ENCODE results near the gene C2CD4A.
"Not testable (repeated sequence)": the region's sequence is repeated elsewhere in the genome, so short reads cannot be mapped to it uniquely, and the experiment has no call there.

The C2CD4A gene, protein sequence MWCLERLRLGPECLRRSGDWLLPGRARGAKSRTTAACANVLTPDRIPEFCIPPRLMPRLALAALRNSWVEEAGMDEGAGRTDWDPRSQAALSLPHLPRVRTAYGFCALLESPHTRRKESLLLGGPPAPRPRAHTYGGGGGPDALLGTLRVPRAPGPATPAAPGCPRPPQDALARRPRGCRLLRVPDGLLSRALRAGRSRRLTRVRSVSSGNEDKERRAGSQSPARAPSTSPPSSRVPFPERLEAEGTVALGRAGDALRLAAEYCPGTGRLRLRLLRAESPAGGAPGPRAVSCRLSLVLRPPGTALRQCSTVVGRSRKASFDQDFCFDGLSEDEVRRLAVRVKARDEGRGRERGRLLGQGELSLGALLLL

DNA sequence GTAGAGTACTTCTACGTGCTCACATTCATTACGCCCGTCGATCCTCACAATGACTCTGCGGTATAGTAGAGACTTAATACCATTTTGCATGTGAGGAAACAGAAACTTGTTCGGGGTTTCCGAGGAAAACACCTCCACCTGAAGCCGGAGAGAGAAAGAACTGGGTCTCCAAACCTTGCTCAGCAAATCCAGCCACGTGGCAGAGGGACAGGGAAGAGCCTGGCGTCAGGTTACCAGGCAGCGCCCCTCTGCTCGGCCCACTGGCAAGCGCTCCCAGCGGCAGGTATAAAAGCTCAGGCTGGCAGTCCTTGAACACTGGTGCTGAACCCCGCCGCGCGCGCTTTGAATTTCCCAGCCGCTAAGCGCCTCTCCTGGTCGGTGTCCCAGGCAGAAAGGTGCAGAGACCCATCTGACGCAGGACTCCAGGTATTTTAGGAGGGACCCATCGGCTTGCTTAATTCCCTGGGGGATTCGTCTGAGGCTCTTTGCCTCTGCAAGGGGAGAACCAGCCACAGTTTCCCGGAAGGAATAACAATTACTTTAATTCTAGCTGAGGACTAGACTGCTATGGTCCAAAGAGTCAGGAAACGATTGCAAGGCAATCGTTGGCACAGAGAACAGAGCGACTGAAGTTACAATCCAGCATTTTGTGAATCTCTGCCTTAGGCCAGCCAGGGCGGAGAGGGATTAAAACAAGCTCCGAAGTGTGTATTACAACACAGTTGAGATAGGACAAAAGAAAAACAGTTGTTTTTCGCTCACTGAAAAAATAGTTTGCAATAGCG, at the start of gene C2CD4A:
Gene C2CD4A, plus strand, starts transcription at position 315 of the 785 bp plus-strand sequence. CDS start 637 bp downstream, outside the sequence.
- ATAC-seq, result peak; percentile 73
- peak within 1 kb of the TSS; percentile 88 for H3K4me3 Mint-ChIP-seq
- DNase-seq (ENCODE audit: low spot score in 2 of 2), result peak; percentile 38 to 71
- H3K9me3 Mint-ChIP-seq, result no peaks in the 10 kb centered on the region
- H3K27ac Mint-ChIP-seq, result peak within 1 kb of the TSS; percentile 78
- H3K4me1 Mint-ChIP-seq, result peaks cover 22% of the 10 kb centered on the region
- H3K36me3 Mint-ChIP-seq, result peaks cover 18% of the 10 kb centered on the region

DNA sequence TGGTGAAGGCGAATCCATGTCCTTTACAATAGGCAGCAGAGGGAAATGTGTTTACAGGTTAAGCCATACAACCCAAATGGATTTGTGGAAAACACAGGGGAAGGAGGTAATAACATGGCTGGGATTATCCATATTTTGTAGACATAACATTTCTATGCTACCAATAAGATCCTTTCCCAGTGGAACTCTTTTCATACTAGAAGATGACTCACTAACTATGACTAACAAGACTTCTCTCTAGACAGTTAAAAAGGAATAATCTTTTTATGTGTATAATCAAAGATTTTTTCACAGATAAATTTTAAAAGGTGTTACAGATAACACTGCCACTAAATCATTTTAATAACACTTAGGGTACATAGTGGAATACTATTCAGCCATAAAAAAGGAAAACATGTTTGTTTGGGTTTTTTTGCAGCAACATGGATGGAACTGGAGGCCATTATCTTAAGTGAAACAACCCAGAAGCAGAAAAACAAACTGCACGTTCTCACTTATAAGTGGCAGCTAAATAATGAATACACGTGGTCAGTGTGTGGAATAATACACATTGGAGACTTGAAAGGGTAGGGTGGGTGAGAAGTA, 46.1 kb upstream of the C2CD4A start:
- Mint-ChIP-seq H3K4me3 (no peak overlapping the region), H3K27ac (no peak overlapping the region), H3K9me3 (peaks cover 6% of the 10 kb centered on the region), H3K36me3 (peaks cover 73% of the 10 kb centered on the region), H3K4me1 (no peaks in the 10 kb centered on the region)
- ATAC-seq (no peak), DNase-seq (ENCODE audit: low spot score in 2 of 2) (no peak)

DNA sequence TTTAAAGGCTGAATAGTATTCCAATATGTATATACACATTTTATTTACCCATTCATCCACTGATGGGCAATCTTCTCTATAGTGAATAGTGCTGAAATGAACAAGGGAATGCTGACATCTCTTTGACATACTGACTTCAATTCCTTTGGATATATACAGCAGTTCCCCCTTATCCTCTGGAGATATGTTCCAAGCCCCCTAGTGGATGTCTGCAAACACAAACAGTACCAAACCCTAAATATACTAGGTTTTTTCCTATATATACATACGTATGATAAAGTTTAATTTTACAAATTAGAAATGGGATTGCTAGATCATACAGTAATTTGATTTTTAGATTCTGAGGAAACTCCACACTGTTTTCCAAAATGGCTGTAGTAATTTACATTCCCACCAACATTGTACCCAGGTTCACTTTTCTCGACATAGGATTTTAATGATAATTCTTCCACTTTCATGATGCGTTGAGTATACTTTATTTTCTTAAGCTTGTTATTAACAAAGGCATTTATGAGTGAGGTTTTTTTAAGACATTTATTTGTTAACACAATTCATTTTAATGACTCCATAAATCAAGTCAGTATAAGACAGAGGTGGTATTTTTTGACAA, 44.7 kb upstream of the C2CD4A start:
- H3K27ac Mint-ChIP-seq, result no peak overlapping the region
- H3K4me3 Mint-ChIP-seq, result no peak overlapping the region
- no peak for DNase-seq (ENCODE audit: low spot score in 2 of 2)
- ATAC-seq, result no peak
- H3K9me3 Mint-ChIP-seq, result peaks cover 3% of the 10 kb centered on the region
- H3K4me1 Mint-ChIP-seq, result no peaks in the 10 kb centered on the region
- peaks cover 80% of the 10 kb centered on the region for H3K36me3 Mint-ChIP-seq

DNA sequence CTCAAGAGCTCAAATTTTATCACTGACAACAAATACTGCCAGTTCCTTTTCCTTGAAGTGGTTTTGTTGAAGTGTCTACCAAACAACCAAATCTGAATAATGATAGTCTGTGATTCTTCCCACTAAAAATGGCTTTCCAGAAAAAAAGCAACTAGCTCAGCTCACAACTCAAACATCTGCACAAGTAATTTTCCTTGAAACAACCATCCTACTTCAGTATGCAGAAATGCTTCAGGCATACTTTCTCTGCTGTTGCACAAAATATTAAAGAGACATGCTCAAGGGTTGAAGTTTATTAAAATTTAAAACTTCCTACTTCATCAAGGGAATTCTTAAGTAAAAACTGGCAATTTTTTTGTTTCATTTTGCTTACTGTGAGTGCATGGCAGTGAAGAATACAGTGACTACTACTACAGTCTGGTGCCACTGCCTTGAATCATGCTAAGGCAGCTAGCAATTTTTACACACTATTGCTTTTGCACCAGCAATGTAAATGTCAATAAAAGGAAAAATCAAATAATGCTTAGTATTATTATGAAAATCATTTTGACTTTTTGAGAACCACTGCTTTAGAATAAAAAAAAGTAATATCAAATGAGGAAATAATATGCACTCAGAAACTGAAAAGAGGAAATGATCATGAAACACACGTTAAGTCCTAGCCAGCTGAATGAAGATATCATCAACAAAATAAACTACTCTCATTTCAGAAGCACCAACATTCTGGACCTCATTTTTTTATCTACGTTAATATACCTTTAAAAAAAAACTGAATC, 40.1 kb upstream of the C2CD4A start:
- peaks cover 6% of the 10 kb centered on the region for H3K4me1 Mint-ChIP-seq
- H3K27ac Mint-ChIP-seq, result no peak overlapping the region
- no peak for ATAC-seq
- no peak overlapping the region for H3K4me3 Mint-ChIP-seq
- H3K36me3 Mint-ChIP-seq, result peaks cover 77% of the 10 kb centered on the region
- DNase-seq (ENCODE audit: low spot score in 2 of 2), result no peak
- no peaks in the 10 kb centered on the region for H3K9me3 Mint-ChIP-seq

DNA sequence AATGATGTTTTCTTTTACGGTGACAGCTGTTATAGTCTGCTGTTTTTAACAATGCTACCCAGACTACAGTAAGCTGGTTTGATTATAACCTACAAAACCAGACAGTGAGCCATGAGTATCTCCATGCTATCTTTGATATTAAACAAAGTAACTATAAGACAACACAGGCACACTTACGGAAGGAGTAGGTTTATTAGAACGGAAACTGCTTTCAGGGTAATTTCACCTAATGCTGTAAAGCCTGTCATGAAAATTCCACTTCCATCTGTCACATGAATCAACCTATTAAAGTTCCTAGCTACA, 39.6 kb upstream of the C2CD4A start:
- DNase-seq (ENCODE audit: low spot score in 2 of 2) (no peak), ATAC-seq (no peak)
- Mint-ChIP-seq H3K4me3 (no peak overlapping the region), H3K4me1 (peaks cover 6% of the 10 kb centered on the region), H3K36me3 (peaks cover 76% of the 10 kb centered on the region), H3K9me3 (no peaks in the 10 kb centered on the region), H3K27ac (no peak overlapping the region)

DNA sequence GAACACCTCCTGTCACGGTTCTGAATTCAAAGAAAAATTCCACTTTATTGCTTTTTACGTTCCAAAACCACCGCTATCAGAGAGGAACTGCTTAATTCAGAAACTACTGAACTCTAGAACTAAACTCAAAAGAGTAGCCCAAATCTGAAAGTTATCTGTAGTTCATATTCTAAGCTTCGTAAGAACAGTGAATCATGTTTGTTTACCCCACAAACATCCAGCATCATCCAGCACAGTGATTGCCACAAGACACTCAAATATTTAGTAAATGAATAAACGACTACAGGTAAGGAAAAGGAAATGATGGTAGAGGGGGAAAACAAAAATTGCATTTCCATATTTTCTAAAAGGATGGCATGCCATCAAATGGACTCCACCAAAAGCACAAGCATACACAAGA, 38.9 kb upstream of the C2CD4A start:
- Mint-ChIP-seq H3K27ac (no peak overlapping the region), H3K36me3 (peaks cover 76% of the 10 kb centered on the region), H3K4me1 (peaks cover 6% of the 10 kb centered on the region), H3K4me3 (no peak overlapping the region), H3K9me3 (no peaks in the 10 kb centered on the region)
- ATAC-seq (no peak), DNase-seq (ENCODE audit: low spot score in 2 of 2) (no peak)

DNA sequence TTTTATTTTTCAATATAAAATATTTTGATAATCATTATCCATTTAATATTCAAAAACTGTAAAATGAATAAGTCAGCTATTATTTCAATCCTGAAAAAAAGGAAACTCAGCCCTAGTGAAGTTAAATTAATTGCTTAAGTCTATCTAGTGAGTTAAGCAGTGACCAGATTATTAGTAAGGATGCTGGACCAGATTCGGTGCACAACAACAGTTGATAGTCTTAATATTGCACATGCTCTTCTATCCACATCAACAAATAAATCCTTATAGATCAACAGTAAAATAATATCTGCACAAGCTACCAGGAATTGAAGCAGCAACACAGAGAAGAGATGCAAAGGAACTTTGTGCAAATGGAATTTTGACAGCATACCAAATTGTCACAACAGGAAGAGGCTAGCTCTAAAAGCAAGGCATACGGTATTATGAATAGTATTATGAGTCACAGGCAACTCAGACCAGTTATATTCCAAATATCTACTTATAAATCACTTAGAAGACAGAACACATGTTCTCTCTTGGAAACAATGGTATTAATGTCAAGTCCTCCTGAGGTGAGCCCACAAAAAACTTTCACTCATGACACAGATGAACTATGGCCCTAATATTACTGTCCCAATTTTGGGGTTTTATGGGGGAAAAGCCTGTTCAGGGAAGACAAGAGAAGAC, 31.4 kb upstream of the C2CD4A start:
- DNase-seq (ENCODE audit: low spot score in 2 of 2) (no peak), ATAC-seq (peak; percentile 65)
- peaks cover 80% of the 10 kb centered on the region for H3K36me3 Mint-ChIP-seq
- peak overlapping the region; percentile 24 for H3K27ac Mint-ChIP-seq
- H3K9me3 Mint-ChIP-seq, result no peaks in the 10 kb centered on the region
- peaks cover 22% of the 10 kb centered on the region for H3K4me1 Mint-ChIP-seq
- H3K4me3 Mint-ChIP-seq, result no peak overlapping the region

DNA sequence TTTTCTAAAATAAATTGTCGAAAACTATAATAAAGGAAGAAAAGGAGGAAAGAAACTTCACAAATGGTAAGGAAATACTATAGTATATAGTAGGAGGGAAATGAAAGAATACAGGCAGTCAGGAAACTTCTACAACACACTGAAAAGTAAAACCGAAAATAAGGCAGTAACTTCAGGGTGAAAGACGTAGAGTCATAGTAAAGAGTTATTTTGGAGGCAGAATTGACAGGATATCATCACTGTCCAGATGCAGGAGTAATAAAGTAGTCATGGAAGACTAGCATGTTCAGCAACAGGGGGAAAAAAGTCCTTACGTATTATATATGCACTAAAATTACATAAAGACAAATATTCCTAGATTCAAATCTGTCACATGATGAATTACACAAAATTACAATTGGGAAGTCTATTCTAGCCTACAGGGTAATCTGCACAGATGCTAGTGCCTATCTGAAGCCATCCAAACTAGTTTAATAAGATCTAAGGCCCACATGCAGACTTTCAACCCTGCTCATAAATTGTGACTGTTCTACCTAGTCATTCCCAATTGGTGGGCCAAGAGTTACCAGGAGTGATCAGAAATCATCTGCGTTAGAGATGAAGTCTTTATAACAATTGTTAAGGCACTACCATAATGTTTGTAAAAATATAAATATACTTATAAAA, 20.6 kb upstream of the C2CD4A start:
- peak overlapping the region; percentile 38 for H3K4me3 Mint-ChIP-seq
- peaks cover 15% of the 10 kb centered on the region for H3K36me3 Mint-ChIP-seq
- DNase-seq (ENCODE audit: low spot score in 2 of 2), result no peak
- ATAC-seq, result peak; percentile 82
- H3K9me3 Mint-ChIP-seq, result no peaks in the 10 kb centered on the region
- H3K4me1 Mint-ChIP-seq, result peaks cover 21% of the 10 kb centered on the region
- peak overlapping the region; percentile 48 for H3K27ac Mint-ChIP-seq

DNA sequence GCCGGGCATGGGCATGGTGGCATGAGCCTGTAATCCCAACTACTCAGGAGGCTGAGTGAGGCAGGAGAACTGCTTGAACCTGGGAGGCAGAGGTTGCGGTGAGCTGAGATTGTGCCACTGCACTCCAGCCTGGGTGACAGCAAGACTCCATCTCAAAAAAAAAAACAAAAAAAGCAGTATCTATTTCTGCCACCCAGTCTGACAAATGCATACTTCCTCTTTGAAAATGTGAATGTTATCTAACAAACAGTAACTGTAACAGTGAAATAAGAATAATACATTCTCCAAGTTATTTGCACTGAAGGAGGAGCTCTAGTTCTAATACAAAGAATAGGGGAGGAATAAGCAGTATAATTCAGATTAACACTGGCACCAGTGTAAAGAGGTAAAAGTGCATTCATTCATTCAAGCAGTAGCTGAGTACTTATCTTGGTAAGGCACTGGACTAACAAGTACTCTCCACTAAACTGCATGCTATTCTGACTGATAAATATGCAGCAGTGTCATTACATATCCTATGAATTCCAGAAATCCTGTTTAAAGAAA, 19.4 kb upstream of the C2CD4A start:
- no peak overlapping the region for H3K4me3 Mint-ChIP-seq
- no peak for DNase-seq (ENCODE audit: low spot score in 2 of 2)
- peaks cover 27% of the 10 kb centered on the region for H3K4me1 Mint-ChIP-seq
- peaks cover 4% of the 10 kb centered on the region for H3K36me3 Mint-ChIP-seq
- H3K27ac Mint-ChIP-seq, result no peak overlapping the region
- H3K9me3 Mint-ChIP-seq, result no peaks in the 10 kb centered on the region
- no peak for ATAC-seq

DNA sequence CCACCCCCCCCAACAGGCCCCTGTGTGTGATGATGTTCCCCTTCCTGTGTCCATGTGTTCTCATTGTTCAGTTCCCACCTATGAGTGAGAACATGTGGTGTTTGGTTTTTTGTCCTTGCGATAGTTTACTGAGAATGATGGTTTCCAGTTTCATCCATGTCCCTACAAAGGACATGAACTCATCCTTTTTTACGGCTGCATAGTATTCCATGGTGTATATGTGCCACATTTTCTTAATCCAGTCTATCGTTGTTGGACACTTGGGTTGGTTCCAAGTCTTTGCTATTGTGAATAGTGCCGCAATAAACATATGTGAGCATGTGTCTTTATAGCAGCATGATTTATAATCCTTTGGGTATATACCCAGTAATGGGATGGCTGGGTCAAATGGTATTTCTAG, 18.5 kb upstream of the C2CD4A start:
- not testable (repeated sequence) for DNase-seq (ENCODE audit: low spot score in 2 of 2); H3K27ac Mint-ChIP-seq; H3K4me3 Mint-ChIP-seq; H3K9me3 Mint-ChIP-seq; ATAC-seq; H3K36me3 Mint-ChIP-seq
- peaks cover 30% of the 10 kb centered on the region for H3K4me1 Mint-ChIP-seq

DNA sequence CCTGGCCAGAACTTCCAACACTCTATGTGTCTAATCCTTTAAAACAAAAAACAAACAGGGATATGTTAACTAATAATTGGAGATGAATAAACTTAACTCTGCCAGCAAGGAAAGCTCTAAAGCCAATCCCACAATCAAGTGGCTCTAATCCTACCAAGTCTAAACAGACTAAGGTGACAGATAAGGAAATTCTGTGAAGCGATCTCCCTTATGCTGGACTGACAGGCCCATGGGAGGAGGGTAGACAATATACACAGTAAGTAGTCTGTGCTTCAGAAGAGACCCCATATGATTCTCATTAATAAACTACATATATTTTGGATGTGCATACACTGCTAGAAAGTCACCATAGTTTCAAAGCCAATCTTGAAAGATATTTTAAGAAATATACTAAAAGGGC, 16.7 kb upstream of the C2CD4A start:
- H3K4me1 Mint-ChIP-seq, result peaks cover 45% of the 10 kb centered on the region
- no peak overlapping the region for H3K27ac Mint-ChIP-seq
- H3K36me3 Mint-ChIP-seq, result no peaks in the 10 kb centered on the region
- no peak for DNase-seq (ENCODE audit: low spot score in 2 of 2)
- H3K4me3 Mint-ChIP-seq, result no peak overlapping the region
- no peak for ATAC-seq
- H3K9me3 Mint-ChIP-seq, result no peaks in the 10 kb centered on the region

DNA sequence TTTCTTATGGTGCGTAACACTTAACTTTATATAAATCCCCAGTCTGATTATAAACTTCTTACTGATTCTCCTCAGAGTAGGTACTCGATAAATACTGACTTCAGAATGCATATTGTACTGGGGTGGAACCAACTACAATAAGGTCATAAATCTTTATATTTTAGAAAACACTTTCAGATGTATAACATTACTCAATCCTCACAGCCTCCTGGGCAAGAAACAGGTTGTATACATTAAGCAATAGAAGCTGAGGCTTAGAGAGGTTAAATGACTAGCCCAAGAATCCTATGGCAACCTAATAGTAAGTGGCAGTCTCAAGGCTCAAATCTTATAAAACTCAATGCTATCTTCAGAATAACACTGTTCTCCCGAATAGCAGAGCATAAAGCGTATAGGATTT, 15.6 kb upstream of the C2CD4A start:
- DNase-seq (ENCODE audit: low spot score in 2 of 2), result no peak
- no peak overlapping the region for H3K27ac Mint-ChIP-seq
- H3K9me3 Mint-ChIP-seq, result no peaks in the 10 kb centered on the region
- H3K4me1 Mint-ChIP-seq, result peaks cover 40% of the 10 kb centered on the region
- no peak for ATAC-seq
- H3K36me3 Mint-ChIP-seq, result no peaks in the 10 kb centered on the region
- no peak overlapping the region for H3K4me3 Mint-ChIP-seq

DNA sequence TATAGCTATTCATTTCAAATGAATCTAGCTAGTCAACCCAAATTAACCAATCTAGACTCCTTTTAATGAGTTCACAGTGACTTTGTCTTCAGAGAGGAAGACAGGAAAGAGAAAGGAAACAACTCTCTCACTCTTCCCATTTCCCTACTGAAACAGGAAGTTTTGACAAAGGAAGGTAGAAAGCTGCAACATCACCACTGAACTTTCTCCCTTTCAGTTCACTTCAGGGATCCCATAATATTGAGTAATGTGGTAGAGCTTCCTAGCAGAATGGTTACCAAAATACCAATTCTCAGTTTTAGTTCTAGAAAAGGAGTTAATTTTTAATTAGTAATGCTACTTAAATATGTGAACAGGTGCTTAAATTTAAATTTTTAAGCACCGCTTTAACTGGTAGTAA, 14.1 kb upstream of the C2CD4A start:
- no peak overlapping the region for H3K27ac Mint-ChIP-seq

More for the DNA sequence above, 14.1 kb upstream of the C2CD4A start:
- ATAC-seq, result no peak
- DNase-seq (ENCODE audit: low spot score in 2 of 2), result no peak
- Mint-ChIP-seq H3K4me1 (peaks cover 42% of the 10 kb centered on the region), H3K4me3 (no peak overlapping the region), H3K36me3 (peaks cover 9% of the 10 kb centered on the region), H3K9me3 (no peaks in the 10 kb centered on the region)

Data from stimulated activated effector memory CD8-positive, alpha-beta T cell treated with anti-CD3 and anti-CD28 coated beads, Interleukin-12 subunit alpha, Interleukin-12 subunit beta, amount 100 ng/mL, for 72 hours (primary cell).